GM15510 (cell line): ENCODE measurements around the gene TMEM232.

ENCODE experiments used
- POLR2A ChIP-seq: IDR thresholded peaks from 3 replicates; pipeline ENCODE4 v1.6.1; 2011; ENCODE audit warnings: borderline replicate concordance; ENCODE audit not compliant: insufficient read length; ENCODE audit errors: extremely low read depth

TMEM232 gene

DNA sequence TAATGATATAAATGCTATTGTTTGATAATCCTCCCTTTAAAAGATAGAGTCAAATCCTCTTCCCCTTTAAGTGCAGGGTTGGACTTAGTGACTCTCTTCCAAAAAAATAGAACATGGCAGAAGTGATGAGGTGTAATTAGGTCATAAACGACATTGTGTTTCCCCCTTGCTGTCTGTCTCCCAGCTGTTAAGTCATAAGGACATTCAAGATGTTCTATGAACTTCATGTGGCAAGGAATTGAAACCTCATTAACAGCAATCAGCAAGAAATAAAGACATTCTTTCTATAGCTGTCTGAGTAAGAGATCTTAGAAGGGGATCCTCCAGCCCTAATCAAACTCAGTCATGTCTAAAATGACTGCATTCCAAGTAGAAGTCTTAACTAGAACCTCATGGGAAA is 9.1 kb upstream of the TMEM232 start:
- no peak for TF ChIP-seq POLR2A

DNA sequence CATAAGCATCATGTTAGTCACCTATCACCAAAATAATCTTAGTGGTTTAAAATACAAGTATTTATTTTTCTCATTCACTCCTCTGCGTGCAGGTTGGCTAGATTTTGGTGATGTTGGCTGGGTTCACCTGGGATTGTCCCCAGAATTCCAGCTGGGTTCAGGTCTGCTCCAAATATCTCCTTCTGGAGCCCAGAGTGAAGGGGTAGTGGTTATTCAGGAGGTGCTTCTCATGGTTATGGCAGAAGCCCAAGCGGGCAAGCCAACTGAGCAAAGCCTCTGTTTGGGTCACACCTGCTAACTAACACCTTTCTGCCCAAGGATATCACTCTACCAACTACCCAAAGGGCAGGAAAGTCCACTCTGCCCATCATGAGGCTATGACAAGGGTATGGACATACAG is 7.6 kb upstream of the TMEM232 start:
- no peak for TF ChIP-seq POLR2A

GRCh38 chr5:110727025-110727314 is 499 bp upstream of the TMEM232 start:
- TF ChIP-seq POLR2A = no peak

GRCh38 chr5:110718311-110718710 is 8.2 kb downstream of the TMEM232 start:
- TF ChIP-seq POLR2A = no peak

DNA sequence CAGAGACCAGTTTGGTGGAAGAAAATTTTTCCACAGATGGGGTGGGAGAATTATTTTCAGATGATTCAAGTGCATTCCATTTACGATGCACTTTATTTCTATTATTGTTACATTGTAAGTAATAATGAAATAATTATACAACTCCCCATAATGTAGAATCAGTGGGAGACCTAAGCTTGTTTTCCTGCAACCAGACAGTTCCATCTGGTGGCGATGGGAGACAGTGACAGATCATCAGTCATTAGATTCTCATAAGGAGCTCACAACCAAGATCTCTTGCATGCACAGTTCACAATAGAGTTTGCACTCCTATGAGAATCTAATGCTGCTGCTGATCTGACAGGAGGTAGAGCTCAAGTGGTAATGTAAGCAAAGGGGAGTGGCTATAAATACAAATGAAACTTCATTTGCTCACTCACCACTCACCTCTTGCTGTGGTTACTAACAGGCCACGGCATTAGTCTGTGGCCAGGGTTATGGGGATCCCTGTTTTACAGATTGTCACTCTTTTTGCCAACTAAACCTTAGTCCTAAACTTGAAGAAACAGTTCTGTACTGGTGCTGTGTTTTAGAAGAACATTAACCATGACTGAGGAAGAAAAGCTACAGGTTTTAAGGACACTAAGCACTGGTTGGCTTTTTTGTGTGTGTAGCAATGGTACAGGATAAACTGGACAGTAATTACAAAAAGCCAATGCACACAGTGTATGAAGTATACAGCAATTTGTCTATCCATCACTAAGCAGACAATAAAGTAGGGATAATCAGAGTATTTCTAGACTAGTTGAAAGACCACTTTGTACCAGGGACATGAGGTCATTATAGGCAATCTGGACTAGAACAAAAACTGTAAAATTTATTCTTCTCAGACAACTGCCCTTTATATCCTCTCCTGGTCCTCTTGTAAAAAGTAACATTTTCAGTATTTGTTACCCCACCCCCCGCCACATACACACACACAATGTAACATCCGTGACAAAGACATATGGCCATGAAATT is 9.9 kb downstream of the TMEM232 start:
- TF ChIP-seq POLR2A = no peak

GRCh38 chr5:110707260-110707844 is 19.1 kb downstream of the TMEM232 start:
- TF ChIP-seq POLR2A = no peak

DNA sequence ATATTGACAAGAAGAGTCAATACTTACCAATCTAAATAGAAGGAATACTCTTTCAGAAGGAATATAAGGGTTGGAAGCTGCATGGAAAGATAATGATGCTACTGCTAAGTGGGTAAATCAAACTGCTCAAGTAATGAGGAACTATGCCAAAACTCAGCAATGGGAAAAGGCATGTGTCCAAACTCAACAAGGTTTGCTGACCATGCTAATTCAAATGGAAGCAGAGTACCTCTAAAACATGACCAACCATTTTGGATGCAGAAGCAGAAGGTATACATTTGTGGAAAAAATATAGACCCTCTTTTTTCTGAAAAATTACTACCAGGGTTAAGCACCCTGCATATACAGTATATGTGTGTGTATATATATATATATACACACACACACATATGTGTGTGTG is 21.1 kb downstream of the TMEM232 start:
- no peak for TF ChIP-seq POLR2A

GRCh38 chr5:110703481-110703880 is 23.0 kb downstream of the TMEM232 start:
- TF ChIP-seq POLR2A = no peak

DNA sequence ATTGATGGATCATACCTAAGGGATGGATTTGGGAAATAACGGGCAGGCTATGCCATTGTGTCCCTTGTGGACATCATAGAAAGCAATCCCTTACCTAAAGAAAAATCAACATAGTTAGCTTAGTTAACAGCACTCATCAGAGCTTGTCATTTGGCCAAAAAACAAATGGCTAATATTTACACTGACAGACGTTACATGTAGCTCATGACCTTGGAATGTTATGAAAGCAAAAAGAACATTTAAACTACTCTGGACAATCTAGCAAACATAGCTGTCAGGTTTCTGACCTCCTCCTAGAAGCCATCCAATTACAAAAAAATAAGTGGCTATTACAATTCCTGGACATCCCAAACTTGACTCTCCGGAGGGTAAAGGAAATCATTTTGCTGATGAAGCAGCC is 23.8 kb downstream of the TMEM232 start:
- TF ChIP-seq POLR2A = no peak

GRCh38 chr5:110702300-110702699 is 24.2 kb downstream of the TMEM232 start:
- no peak for TF ChIP-seq POLR2A

DNA sequence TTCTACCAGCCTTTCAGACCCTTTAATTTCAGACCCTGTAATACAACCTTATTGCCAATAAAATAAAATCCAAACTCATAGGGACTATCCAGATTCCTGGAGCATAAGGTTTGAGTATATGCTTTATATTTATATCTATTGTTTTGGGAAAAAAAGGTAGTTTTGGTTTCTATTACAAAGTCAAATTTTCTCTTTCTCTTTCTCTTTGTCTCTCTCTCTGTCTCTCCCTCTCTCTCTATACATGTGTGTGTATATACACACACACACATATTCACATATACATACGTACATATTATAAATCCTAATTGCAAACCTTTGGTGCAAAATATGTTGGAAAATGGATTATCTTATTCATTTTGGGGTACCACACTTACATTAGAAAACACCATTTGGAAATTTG is 39.0 kb downstream of the TMEM232 start:
- no peak for TF ChIP-seq POLR2A

- no peak for TF ChIP-seq POLR2A
Observed at GRCh38 chr5:110686270-110686669, 40.2 kb downstream of the TMEM232 start.

DNA sequence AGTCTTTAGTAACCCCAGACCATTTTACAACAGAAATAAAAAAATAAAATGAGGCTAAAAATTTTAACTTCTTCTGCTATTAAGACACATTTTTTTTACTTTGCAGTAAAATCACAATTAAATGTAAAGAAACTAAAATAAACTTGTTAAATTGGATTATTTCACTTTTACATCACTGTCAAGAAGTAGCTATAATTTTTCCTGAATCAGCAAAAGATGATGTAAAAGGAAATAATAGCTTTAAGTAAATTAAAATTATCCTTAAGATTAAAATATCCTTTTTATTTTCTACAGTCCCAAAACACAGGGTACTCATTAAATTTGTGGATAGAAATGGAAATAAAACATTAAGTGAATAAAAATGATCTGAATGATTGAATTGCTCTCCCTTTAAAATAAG is 44.5 kb downstream of the TMEM232 start:
- TF ChIP-seq POLR2A = no peak

GRCh38 chr5:110681109-110681508 is 45.4 kb downstream of the TMEM232 start:
- TF ChIP-seq POLR2A = no peak

- no peak for TF ChIP-seq POLR2A
Observed at GRCh38 chr5:110665184-110665726, 61.2 kb downstream of the TMEM232 start.

DNA sequence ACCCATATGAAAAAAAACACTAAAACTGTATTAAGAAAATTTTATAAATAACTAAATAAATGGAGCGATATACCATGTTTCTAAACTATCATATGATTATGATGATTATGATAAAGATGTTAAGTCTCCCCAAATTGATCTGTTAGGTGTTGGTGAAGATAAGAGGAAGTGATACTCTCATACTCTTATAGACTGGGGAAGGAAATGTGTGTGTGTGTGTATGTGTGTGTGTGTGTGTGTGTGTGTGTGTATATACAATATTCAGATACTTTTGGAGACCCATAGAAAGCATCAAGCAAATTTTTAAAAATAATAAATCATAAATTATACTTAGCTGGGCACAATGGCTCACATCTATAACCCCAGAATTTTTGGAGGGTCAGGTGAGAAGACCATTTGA is 62.9 kb downstream of the TMEM232 start:
- no peak for TF ChIP-seq POLR2A
